ENCODE measurements around the gene SMPDL3A. TPM values are rescaled to one million over a fixed set of nuclear protein-coding genes. Genes with fewer than 3 reads are reported as not detected.

Gene SMPDL3A
- total RNA-seq, 1 experiment from 2014 or later: 6.0 TPM

DNA sequence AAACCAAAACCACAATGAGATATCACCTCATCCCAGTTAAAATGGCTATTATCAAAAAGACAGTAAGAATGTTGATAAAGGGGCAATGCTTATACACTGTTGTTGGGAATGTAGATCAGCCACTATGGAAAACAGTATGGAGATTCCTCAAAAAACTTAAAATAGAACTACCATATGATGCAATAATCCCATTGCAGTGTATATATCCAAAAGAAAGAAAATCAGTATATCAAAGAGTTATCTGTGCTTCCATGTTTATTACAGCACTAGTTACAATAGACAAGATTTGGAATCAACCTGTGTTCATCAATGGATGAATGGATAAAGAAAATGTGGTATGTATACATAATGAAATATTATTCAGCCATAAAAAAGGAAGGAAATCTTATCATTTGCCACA is 13.1 kb upstream of the SMPDL3A start:
- DNase-seq (ENCODE audit: low read depth): no peak

DNA sequence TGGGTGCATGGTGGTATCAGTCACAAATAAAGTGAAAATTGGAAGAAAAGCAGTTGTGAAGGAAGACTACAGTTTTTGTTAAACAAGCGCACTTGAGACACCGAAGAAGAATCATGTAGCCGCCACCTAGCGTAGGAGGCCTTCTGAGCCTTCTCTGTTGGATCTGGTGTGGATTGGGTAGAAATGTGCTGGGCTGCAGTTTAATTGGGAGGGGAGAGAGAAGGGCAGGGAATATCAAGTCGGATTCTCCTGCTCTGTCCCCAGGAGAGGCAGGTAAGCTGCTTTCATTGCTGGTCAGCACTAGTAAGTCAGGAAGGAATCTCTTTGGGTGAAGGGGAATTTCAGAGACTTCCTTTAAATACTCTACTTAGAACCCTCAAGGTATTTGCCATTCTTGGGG is 10.8 kb upstream of the SMPDL3A start:
- DNase-seq (ENCODE audit: low read depth): no peak

DNA sequence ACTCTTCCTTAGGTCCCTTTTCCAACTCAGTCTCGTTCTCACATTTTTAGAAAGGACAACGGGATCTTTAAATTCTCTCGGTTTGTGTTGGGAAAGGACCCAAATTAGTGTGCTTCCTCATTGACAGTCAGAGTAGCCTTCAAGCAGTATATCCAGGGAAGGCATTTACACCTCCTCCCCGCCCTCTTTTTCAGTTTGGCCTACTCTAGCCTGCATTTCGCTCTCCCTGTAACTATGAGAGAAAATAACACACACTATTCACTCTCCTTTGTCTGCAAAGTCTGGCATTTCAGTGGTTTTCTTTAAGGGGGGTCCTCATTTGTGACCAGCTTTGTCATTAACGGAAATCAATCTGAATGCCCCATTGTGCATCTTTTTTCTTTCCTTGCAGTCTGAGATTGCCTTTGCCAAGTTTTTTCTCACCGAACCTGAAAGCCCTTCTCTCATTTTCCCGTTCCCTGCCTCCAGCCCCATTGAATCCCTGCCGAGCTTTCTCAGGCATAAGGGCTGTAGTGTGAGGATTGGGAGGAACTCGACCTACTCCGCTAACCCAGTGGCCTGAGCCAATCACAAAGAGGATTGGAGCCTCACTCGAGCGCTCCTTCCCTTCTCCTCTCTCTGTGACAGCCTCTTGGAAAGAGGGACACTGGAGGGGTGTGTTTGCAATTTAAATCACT is 9.9 kb upstream of the SMPDL3A start:
- DNase-seq (ENCODE audit: low read depth): no peak

DNA sequence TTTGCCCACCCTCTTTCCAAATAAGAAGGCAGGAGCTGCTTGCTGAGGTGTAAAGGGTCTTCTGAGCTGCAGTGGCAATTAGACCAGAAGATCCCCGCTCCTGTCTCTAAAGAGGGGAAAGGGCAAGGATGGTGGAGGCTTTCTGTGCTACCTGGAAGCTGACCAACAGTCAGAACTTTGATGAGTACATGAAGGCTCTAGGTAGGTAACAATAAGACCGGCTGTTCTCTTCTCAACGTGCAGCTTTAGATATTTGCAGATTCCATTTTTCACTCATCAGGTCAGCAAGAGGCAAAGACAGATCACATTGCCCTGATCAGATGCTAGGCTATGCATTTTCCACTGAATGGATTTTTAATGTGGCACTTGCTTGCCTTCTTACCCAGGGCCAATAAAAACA is 9.4 kb upstream of the SMPDL3A start, which contains the start of gene FABP7:
FABP7 (plus strand) TSS at position 50 of the 400 bp plus-strand sequence; CDS start at position 129, 79 bp downstream.
- no peak for DNase-seq (ENCODE audit: low read depth)

DNA sequence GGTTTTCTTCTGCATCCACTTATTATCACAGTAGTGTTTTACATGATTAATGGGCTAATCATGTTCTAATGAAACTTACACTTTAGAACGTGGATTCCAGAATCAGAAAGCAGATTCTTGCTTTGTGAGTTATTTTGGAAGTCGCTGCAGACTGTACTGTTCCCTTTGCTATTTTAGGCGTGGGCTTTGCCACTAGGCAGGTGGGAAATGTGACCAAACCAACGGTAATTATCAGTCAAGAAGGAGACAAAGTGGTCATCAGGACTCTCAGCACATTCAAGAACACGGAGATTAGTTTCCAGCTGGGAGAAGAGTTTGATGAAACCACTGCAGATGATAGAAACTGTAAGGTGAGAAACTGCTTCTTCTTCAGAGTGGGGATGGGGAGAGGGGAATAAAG is 8.9 kb upstream of the SMPDL3A start:
- no peak for DNase-seq (ENCODE audit: low read depth)

DNA sequence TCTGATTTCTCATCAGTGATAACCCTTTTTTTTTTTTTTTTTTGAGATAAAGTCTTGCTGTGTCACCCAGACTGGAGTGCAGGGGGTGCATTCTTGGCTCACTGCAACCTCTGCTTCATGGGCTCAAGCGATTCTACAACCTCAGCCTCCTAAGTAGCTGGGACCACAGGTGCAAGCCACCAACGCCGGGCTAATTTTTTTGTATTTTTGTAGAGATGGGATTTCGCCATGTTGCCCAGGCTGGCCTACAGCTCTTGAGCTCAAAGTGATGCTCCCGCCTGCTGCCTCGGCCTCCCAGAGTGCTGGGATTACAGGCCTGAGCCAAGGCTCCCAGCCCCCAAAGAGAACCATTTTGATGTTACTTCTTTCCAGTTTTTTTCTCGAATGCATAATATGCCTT is 7.3 kb upstream of the SMPDL3A start:
- no peak for DNase-seq (ENCODE audit: low read depth)

DNA sequence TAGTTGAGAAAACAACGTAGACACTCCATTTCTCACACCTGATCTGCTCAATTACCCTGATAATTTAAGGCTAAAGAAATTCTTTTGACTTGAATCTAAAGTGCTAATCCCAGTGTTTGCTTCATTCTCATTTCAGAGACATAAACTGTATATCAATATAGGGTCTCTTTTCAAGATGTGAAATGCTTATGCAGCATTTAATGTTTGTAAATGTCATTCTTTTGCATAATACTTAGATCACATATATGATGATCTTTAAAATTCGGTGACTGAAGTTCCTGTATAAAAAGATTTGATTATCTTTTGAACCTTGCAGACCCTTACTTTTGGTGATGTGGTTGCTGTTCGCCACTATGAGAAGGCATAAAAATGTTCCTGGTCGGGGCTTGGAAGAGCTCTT is 5.7 kb upstream of the SMPDL3A start:
- no peak for DNase-seq (ENCODE audit: low read depth)

DNA sequence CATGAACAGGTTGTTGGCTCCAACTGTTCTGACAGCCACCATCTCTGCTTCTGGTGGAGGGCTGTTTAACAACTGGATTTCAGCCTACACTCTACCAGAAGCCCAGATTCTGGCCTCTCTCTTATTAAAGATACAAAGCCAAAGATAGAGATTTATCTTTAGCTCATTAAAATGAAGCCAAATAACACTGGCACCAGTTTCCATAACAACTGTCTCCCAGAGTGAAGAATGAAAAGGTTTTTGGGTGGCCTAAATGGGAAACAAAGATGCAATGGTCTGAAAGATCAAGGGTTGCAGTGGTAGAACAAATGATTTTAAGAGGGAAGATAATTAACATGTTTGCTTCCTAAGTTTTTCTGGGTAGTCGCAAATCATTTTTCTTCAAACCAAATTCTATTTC is 3.2 kb upstream of the SMPDL3A start:
- no peak for DNase-seq (ENCODE audit: low read depth)

DNA sequence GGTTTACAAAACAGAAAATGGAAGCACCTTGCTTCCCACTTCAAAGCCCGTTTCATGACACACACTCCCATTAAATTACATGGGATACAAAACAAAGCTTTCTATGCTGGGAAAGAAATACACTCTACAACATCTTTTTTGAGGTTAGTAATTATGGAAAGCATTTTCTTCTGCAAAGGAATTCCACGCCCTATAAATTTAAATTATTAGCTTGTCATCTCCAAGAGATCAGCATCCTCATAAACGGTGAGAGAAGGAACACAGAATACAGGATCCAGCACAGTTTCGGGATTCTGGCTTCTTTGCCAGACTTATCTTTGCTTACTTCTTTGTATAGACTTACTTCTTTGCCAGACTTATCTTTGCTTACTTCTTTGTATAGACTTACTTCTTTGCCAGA is 1.3 kb upstream of the SMPDL3A start:
- DNase-seq (ENCODE audit: low read depth): no peak

DNA sequence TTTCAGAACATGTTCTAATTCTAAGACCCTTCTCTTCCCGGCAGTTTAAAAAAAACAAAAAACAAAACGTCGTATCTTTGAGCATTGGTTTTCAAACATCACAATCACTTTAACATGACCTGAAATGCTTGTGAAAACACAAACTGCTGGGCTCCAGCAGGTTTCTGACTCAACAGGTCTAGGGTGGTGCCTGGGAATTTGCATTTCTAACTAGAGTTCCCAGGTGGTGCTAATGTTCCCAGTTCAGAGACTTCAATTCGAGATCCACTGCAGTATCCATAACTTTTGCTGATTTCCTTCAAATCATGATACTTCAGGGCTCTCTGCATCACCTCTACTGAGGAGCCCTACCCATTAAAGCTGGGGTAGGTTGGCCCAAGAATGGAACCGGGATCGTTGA is 850 bp upstream of the SMPDL3A start:
- DNase-seq (ENCODE audit: low read depth): no peak

DNA sequence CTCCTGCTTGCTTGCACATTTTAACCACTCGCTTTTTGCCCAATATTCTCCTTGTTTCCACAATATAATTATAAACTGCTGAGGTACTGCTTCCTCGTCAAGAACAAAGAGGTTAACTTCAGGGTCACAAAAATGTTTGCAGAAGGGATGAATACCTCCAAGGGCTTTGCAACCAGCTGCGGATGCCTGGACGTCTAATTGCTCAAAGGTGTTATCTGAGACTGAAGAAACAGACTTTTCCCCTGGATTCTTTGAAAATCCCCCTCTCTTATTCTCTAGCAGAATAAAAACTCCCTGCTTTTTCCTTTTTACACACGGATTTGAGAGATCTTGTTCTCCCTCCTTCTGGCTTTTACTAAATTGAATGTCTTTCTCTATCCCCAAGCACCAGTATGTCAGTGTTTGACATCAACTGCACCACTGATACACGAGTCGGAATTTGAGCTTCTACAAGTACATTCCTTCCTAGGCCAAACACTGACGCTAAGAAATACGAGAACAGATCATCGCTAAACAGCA is 336 bp upstream of the SMPDL3A start:
- no peak for DNase-seq (ENCODE audit: low read depth)

DNA sequence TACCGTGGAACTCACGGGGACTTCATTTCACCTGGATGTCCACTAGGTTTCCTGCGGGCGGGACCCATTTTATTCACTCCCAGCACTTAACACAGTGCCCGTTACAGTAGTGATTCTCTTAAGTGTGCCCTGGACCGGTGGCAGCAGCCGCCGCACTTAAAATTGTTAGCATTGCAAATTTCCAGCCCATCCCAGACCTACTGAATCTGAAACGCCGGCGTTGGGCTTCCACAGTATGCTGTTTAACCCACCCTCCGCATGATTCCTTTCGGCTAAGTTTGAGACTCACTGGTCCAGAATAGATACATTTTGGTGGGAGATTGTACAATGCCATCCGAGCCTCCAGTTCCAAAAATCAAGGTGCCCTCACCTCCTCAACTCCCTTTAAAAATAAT is 967 bp downstream of the SMPDL3A start:
- no peak for DNase-seq (ENCODE audit: low read depth)

DNA sequence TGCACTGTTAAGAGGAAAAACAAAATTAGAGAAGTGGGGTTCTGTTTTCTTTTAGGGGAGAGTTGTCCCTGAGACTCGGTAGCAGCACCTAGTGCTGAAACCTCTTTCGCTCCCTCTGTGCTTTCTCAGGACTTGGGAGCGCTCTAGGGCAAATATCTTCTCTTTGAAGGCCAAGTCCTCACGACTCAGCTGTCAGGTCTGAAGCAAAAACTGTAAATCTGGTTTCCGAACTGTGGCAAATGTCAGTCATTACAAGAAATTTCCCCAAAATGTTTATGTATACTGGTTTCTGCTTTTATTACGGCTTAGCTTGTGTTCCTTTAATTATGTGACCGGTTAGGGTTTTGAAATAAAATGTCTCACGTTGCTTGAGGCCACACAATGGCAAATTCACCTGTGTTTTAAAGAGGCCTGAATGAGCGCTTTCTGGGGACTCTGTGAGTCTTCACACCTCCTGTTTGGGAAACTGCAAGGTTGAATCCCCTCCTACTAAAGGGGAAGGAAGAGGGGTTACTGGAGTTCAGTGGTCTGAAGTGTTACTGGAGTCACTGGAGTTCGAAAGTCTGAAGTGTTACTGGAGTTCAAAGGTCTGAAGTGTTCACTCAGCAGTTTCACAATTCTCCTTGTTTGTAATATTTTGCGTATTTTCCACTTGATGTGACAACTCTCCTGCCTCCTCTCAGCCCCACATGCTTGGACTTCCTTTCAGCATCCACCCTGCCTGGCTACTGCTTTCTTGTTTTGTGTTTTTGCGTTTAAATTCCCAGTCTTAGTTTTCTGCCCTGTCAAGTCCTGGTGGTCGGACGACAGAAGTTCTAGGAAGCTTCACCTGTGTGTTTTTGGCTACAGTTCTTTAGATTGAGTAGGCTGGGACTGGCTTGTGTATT is 1.6 kb downstream of the SMPDL3A start:
- peak; percentile 5 for DNase-seq (ENCODE audit: low read depth)

DNA sequence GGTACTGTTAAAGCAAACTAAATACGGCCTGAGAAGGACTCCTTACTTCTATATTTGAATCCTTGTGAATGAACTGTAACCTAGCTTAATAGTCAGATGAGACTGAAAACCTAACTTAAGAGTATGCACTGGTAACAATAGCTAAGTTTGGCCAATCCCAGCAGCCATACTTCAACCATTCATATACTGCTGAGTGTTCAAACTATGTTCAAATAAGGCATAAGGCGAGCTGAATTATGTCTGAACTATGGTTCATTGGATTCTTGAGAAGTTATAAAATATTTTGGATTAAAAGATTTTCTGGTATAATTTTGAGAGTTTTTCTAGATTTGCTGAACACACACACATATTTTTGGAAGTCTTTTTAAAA is 2.2 kb downstream of the SMPDL3A start:
- DNase-seq (ENCODE audit: low read depth): no peak

DNA sequence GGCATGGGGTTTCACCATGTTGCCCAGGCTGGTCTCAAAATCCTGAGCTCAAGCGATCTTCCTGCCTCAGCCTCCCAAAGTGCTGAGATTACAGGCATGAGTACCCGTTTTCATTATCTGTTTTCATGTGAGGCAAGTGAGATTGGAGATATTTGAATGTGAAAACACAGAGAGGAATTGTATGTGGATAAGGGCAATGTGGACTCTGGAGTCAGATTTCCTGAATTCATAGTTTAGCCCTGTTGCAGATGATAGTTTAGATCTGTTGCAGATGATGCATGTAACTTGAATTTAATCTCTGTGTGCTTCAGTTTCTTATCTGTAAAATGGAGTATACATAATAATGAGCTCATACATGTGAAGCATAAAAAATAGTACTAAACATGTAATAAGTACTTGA is 3.7 kb downstream of the SMPDL3A start:
- DNase-seq (ENCODE audit: low read depth): no peak

DNA sequence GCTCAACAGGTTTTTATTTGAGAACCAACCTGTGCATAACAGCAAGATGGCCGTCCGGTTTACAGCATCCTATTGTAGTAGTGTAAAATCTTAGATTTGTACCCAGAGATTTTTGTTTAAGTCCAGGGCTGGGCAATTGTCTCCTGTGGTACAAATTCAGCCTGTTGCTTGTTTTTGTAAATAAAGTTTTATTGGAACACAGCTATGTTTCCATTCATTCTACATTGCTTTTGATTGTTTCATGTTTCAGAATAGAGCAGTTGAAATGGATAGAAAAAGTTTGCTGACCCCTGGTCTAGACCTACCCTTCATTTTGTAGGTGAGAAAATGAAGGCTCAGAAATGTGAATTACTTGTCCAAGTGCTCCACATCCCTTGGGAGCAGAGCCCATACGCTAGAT is 8.5 kb downstream of the SMPDL3A start:
- DNase-seq (ENCODE audit: low read depth): no peak

DNA sequence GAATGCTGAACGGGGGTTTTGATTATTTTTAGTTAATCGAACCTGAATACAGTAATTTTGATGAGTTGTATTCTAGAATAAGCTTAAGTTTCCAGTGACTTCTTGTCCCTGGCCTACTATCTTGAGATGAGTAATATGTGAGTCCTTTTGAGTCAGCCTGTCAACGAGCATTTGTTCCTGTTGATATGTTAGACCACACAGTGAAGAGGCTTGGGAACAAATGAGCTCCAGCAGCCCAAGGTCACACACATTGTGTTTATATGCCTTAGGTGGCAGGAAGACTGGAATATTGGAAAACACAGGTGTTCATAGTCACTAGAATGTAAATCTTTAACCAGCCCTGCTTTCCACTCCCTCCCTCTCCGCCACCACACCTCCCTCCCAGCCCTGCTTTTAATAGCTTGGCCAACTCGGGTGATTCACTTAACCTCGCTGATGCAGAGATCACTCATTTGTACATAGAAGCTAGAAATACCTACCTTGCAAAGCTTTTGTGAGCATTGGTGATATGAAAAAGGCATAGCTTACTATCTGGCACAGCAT is 9.1 kb downstream of the SMPDL3A start:
- DNase-seq (ENCODE audit: low read depth): peak; percentile 79

DNA sequence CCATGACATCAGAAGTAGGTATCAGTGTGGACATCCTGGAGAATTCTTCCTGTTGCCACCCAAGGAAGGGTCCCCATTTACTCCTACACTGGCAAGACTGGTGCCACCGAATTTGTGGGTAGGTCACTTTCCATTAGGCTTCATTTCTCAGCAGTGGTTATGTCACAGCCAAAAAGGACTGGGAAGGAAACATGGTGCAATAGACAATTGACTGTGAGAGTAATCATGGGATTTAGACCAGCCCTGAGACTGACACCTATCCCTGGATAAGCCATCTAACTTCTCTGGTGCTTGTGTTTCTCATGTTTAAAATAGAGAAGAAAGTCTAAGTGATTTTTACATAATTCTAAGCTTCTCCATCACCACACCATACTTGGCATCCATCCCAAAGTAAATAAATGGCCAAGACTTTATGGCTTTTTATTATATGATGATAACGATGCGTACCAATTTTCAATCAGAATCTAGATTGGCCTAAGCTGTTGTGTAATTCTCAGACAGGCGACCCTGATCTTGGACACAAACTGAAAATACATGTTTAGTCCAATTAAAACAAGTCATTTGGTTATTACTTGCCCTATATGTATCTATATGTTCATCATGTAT is 10.2 kb downstream of the SMPDL3A start:
- DNase-seq (ENCODE audit: low read depth): no peak

DNA sequence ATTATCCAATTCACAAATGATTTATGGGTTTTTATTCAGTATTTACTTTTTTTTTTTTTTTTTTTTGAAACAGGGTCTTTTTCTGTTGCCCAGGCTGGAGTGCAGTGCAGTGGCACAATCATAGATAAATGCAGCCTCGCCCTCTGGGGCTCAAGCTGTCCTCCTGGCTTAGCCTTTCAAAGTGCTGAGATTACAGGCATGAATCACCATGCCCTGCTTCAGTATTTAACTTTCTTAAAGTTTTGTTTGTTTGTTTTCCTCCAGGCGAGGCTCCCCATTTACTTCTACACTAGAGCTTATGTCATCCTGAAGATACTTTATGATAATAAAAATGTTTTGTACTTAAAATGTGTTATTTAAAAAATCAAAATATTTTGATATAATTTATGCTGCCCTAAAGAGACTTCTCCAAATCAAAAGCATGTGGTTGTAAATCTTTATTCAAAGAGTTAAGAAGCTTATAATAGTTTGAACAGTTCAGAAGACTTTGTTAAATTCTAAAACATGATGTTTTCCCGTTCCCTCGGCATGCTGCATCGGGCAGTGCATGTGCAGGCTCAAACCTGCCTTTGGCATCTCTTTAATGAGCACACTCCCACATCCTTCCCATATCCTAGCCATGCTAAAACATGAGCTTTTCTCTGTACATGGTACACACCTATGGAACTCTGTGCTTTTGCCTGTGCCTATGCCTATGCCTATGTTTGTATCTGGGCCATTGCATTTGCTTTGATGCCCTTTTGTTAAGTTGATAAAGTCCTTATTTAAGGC is 11.0 kb downstream of the SMPDL3A start:
- peak; percentile 38 for DNase-seq (ENCODE audit: low read depth)

DNA sequence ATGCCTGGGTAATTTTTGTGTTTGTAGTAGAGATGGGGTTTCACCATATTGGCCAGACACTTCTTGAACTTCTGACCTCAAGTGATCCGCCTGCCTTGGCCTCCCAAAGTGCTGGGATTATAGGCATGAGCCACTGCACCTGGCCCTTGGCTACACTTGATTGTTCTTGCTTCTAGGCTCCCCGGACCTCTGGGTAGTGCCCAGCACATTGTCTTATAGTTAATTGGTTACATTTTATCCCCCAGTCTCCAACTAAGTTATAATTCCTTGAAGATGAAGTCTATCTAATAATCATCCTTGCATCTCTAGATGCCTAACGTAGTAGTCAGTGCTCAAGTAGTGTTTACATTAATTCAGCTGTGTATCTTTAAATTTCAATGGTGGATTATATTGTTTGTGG is 11.8 kb downstream of the SMPDL3A start:
- DNase-seq (ENCODE audit: low read depth): no peak

DNA sequence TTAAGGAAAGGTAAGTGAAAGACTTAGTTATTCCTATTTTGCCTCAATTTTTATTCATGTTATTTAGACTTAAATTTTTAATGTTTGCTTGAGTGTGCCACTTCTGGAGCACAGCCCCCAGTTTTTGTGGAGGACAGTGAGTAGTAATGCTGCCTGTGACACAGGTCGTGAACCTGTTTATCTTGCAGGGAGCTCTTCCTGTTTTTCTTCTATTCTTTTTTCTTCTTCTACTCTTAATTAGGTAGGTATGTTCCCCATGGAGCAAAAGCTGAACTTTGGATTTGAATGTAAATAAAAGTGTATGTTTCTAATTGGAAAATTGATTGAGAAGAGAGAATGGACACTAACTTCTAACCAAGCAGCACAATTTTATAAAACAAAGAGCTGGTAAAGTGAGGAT is 12.3 kb downstream of the SMPDL3A start:
- DNase-seq (ENCODE audit: low read depth): no peak

Measured in Daoy (cell line).